Measurements from ENCODE around the gene CA9. TPM values are rescaled to one million over a fixed set of nuclear protein-coding genes. Genes with fewer than 3 reads are reported as not detected.
"Not testable (repeated sequence)": the region's sequence is repeated elsewhere in the genome, so short reads cannot be mapped to it uniquely, and the experiment has no call there.

The CA9 gene
- total RNA-seq: 1 to 10 TPM in 1 of 2 experiments, under 1 TPM in 1; 0.86 to 1.2 TPM

GRCh38 chr9:35673132-35674024 lies at the start of gene CA9:
CA9 (plus strand) TSS chr9:35673928; CDS start chr9:35673960, 32 bp downstream.
- ATAC-seq (ENCODE audit: low read depth): no peak
- peaks cover 10% of the 10 kb centered on the region for H3K4me1 Mint-ChIP-seq
- POLR2A ChIA-PET: interaction anchor here (1.1 kb wide), 1 partner anchor 9 kb away, joined by 3 read pairs; the partner anchor contains the start of gene ARHGEF39
- H3K27me3 Mint-ChIP-seq: peaks cover 30% of the 10 kb centered on the region
- no peaks in the 10 kb centered on the region for H3K36me3 Mint-ChIP-seq
- DNase-seq: no peak
- peaks cover 1% of the 10 kb centered on the region for H3K9me3 Mint-ChIP-seq
- peak within 1 kb of the TSS; percentile 62 for H3K27ac Mint-ChIP-seq
- H3K4me3 Mint-ChIP-seq: peak within 1 kb of the TSS; percentile 53

- no peak for ATAC-seq (ENCODE audit: low read depth)
- Mint-ChIP-seq H3K36me3 (peaks cover 4% of the 10 kb centered on the region), H3K27ac (no peak overlapping the region), H3K4me1 (peaks cover 11% of the 10 kb centered on the region), H3K9me3 (no peaks in the 10 kb centered on the region), H3K4me3 (no peak overlapping the region), H3K27me3 (no peaks in the 10 kb centered on the region)
- POLR2A ChIA-PET: interaction anchor here (1.2 to 2.5 kb wide), 2 partner anchors 8 to 30 kb away, joined by 3 to 14 read pairs; partner anchors contain the start of gene RMRP
- no peak for DNase-seq
These were observed 46.2 kb upstream of the CA9 start for GRCh38 chr9:35627575-35627974.

GRCh38 chr9:35628389-35628991 lies 45.2 kb upstream of the CA9 start:
- POLR2A ChIA-PET: interaction anchor here (1.4 to 2.5 kb wide), 2 partner anchors 9 to 18 kb away, joined by 3 to 14 read pairs; no protein-coding TSS in a partner anchor
- H3K36me3 Mint-ChIP-seq: peaks cover 4% of the 10 kb centered on the region
- H3K4me1 Mint-ChIP-seq: peaks cover 10% of the 10 kb centered on the region
- DNase-seq: no peak
- no peak overlapping the region for H3K27ac Mint-ChIP-seq
- H3K27me3 Mint-ChIP-seq: no peaks in the 10 kb centered on the region
- no peak overlapping the region for H3K4me3 Mint-ChIP-seq
- H3K9me3 Mint-ChIP-seq: no peaks in the 10 kb centered on the region
- no peak for ATAC-seq (ENCODE audit: low read depth)

GRCh38 chr9:35629597-35629996 lies 44.1 kb upstream of the CA9 start:
- peak overlapping the region; percentile 8 for H3K27ac Mint-ChIP-seq
- POLR2A ChIA-PET: interaction anchor here (0.6 to 2.5 kb wide), 3 partner anchors 10 to 43 kb away, joined by 3 to 14 read pairs (median 3); no protein-coding TSS in a partner anchor
- H3K4me1 Mint-ChIP-seq: peaks cover 10% of the 10 kb centered on the region
- H3K36me3 Mint-ChIP-seq: peaks cover 4% of the 10 kb centered on the region
- no peak overlapping the region for H3K4me3 Mint-ChIP-seq
- ATAC-seq (ENCODE audit: low read depth) (peak; percentile 18), DNase-seq (no peak)
- H3K9me3 Mint-ChIP-seq: no peaks in the 10 kb centered on the region
- H3K27me3 Mint-ChIP-seq: no peaks in the 10 kb centered on the region

GRCh38 chr9:35635730-35636129 lies 38.0 kb upstream of the CA9 start:
- DNase-seq (no peak), ATAC-seq (ENCODE audit: low read depth) (no peak)
- H3K27ac Mint-ChIP-seq: no peak overlapping the region
- peaks cover 19% of the 10 kb centered on the region for H3K36me3 Mint-ChIP-seq
- peaks cover 2% of the 10 kb centered on the region for H3K9me3 Mint-ChIP-seq
- H3K4me3 Mint-ChIP-seq: no peak overlapping the region
- POLR2A ChIA-PET: interaction anchor here (0.7 to 2.0 kb wide), 5 partner anchors 10 to 31 kb away, joined by 3 to 6 read pairs (median 4); partner anchors contain the start of gene TESK1
- H3K4me1 Mint-ChIP-seq: peaks cover 33% of the 10 kb centered on the region
- no peaks in the 10 kb centered on the region for H3K27me3 Mint-ChIP-seq

GRCh38 chr9:35636135-35636876 lies 37.4 kb upstream of the CA9 start:
- POLR2A ChIA-PET: interaction anchor here (0.7 to 2.0 kb wide), 3 partner anchors 11 to 13 kb away, joined by 3 to 6 read pairs (median 4); no protein-coding TSS in a partner anchor
- Mint-ChIP-seq H3K36me3 (peaks cover 24% of the 10 kb centered on the region), H3K27ac (peak overlapping the region; percentile 19), H3K4me1 (peaks cover 39% of the 10 kb centered on the region), H3K4me3 (peak overlapping the region; percentile 7), H3K9me3 (peaks cover 2% of the 10 kb centered on the region), H3K27me3 (no peaks in the 10 kb centered on the region)
- DNase-seq: no peak
- ATAC-seq (ENCODE audit: low read depth): no peak

- DNase-seq; H3K4me3 Mint-ChIP-seq; H3K27me3 Mint-ChIP-seq; ATAC-seq (ENCODE audit: low read depth); H3K9me3 Mint-ChIP-seq; H3K27ac Mint-ChIP-seq: not testable (repeated sequence)
- H3K4me1 Mint-ChIP-seq: peaks cover 43% of the 10 kb centered on the region
- POLR2A ChIA-PET: interaction anchor here (2.0 kb wide), 1 partner anchor 10 kb away, joined by 6 read pairs; no protein-coding TSS in a partner anchor
- peaks cover 28% of the 10 kb centered on the region for H3K36me3 Mint-ChIP-seq
These were observed 36.9 kb upstream of the CA9 start for GRCh38 chr9:35636877-35637246.

- POLR2A ChIA-PET, H3K27ac Mint-ChIP-seq: not testable (repeated sequence)
- H3K4me1 Mint-ChIP-seq: peaks cover 43% of the 10 kb centered on the region
These were observed 36.2 kb upstream of the CA9 start for GRCh38 chr9:35637427-35637955.

GRCh38 chr9:35638751-35639150 lies 35.0 kb upstream of the CA9 start:
- POLR2A ChIA-PET: interaction anchor here (0.6 to 3.1 kb wide), 9 partner anchors 8 to 1001 kb away, joined by 3 to 22 read pairs (median 4); partner anchors contain the start of genes SIGMAR1 and SIT1
- ATAC-seq (ENCODE audit: low read depth): peak; percentile 81
- Mint-ChIP-seq H3K27ac (peak overlapping the region; percentile 87), H3K4me1 (peaks cover 51% of the 10 kb centered on the region), H3K4me3 (peak overlapping the region; percentile 56), H3K36me3 (peaks cover 35% of the 10 kb centered on the region)
- H3K9me3 Mint-ChIP-seq, H3K27me3 Mint-ChIP-seq, DNase-seq: not testable (repeated sequence)

More at GRCh38 chr9:35637427-35637955, 36.2 kb upstream of the CA9 start:
- H3K4me3 Mint-ChIP-seq; ATAC-seq (ENCODE audit: low read depth); H3K9me3 Mint-ChIP-seq; DNase-seq; H3K27me3 Mint-ChIP-seq: not testable (repeated sequence)
- peaks cover 28% of the 10 kb centered on the region for H3K36me3 Mint-ChIP-seq

- peak overlapping the region; percentile 87 for H3K27ac Mint-ChIP-seq
- ATAC-seq (ENCODE audit: low read depth): peak; percentile 63
- peaks cover 36% of the 10 kb centered on the region for H3K36me3 Mint-ChIP-seq
- not testable (repeated sequence) for H3K9me3 Mint-ChIP-seq, DNase-seq, H3K27me3 Mint-ChIP-seq
- H3K4me1 Mint-ChIP-seq: peaks cover 51% of the 10 kb centered on the region
- peak overlapping the region; percentile 56 for H3K4me3 Mint-ChIP-seq
- POLR2A ChIA-PET: interaction anchor here (0.7 to 3.1 kb wide), 7 partner anchors 8 to 1002 kb away, joined by 3 to 22 read pairs (median 3); partner anchors contain the start of gene SIGMAR1
These were observed 34.5 kb upstream of the CA9 start for GRCh38 chr9:35639225-35639624.

GRCh38 chr9:35639631-35640030 lies 34.1 kb upstream of the CA9 start:
- ATAC-seq (ENCODE audit: low read depth): peak; percentile 31
- H3K4me3 Mint-ChIP-seq: peak overlapping the region; percentile 56
- no peak for DNase-seq
- H3K27ac Mint-ChIP-seq: peak overlapping the region; percentile 87
- H3K27me3 Mint-ChIP-seq: no peaks in the 10 kb centered on the region
- peaks cover 55% of the 10 kb centered on the region for H3K4me1 Mint-ChIP-seq
- peaks cover 2% of the 10 kb centered on the region for H3K9me3 Mint-ChIP-seq
- peaks cover 40% of the 10 kb centered on the region for H3K36me3 Mint-ChIP-seq
- POLR2A ChIA-PET: interaction anchor here (0.7 to 3.1 kb wide), 8 partner anchors 7 to 1002 kb away, joined by 3 to 22 read pairs (median 4); partner anchors contain the start of gene SIGMAR1

- H3K4me3 Mint-ChIP-seq; H3K9me3 Mint-ChIP-seq; ATAC-seq (ENCODE audit: low read depth); DNase-seq; H3K27me3 Mint-ChIP-seq: not testable (repeated sequence)
- POLR2A ChIA-PET: interaction anchor here (1.3 to 3.1 kb wide), 3 partner anchors 20 to 29 kb away, joined by 4 to 22 read pairs (median 5); no protein-coding TSS in a partner anchor
- H3K27ac Mint-ChIP-seq: peak overlapping the region; percentile 62
- peaks cover 41% of the 10 kb centered on the region for H3K36me3 Mint-ChIP-seq
- peaks cover 58% of the 10 kb centered on the region for H3K4me1 Mint-ChIP-seq
These were observed 33.3 kb upstream of the CA9 start for GRCh38 chr9:35640431-35640830.
